H1 (cell line): Measurements from ENCODE around the gene LCNL1.

Experiments
- BCL11A ChIP-seq, 2 experiments: IDR thresholded peaks; one replicate each; pipeline ENCODE4 v1.6.1; 2011; ENCODE audit warnings: low read depth in 2 of 2, low read length in 2 of 2, mild to moderate bottlenecking in 2 of 2
- CTCF ChIP-seq, 3 experiments: IDR thresholded peaks; 1 replicate in 2 of 3; 2 replicates in 1 of 3; pipeline versions ENCODE4 v1.5.1 to v1.6.1; 2011; ENCODE audit warnings: low read length in 3 of 3, mild to moderate bottlenecking in 3 of 3, inconsistent platforms in 2 of 3, low read depth in 1 of 3, moderate library complexity in 1 of 3; ENCODE audit not compliant: insufficient read depth in 1 of 3; ENCODE audit errors: control extremely low read depth in 1 of 3
- POLR2A ChIP-seq, 2 experiments: IDR thresholded peaks; 1 replicate in 1 of 2; 2 replicates in 1 of 2; pipeline ENCODE4 v1.6.1; 2011; ENCODE audit warnings: low read depth in 2 of 2, low read length in 2 of 2, mild to moderate bottlenecking in 2 of 2; ENCODE audit errors: control extremely low read depth in 1 of 2
- SUZ12 ChIP-seq: fragments of 200-600 bp; sonication (generic); IDR thresholded peaks from 2 replicates; pipeline ENCODE4 v1.6.1; 2012; ENCODE audit warnings: mild to moderate bottlenecking, inconsistent platforms, low read length, moderate library complexity, mixed read lengths
- TAF1 ChIP-seq: IDR thresholded peaks from 2 replicates; pipeline ENCODE4 v1.6.1; 2011; ENCODE audit warnings: mild to moderate bottlenecking, low read depth, low read length

GRCh38 chr9:137017071-137017470 is 34.3 kb downstream of the LCNL1 start:
- no peak for TF ChIP-seq TAF1
- no peak for TF ChIP-seq SUZ12
- no peak for TF ChIP-seq POLR2A (IDR thresholded peaks at IDR 0.05; ENCODE audit: control extremely low read depth in 1 of 2, low read depth in 2 of 2, low read length in 2 of 2)
- no peak for TF ChIP-seq CTCF (IDR thresholded peaks at IDR 0.05; ENCODE audit: control extremely low read depth in 1 of 3, insufficient read depth in 1 of 3, low read depth in 1 of 3, low read length in 3 of 3)
- no peak for TF ChIP-seq BCL11A (IDR thresholded peaks at IDR 0.05; ENCODE audit: low read depth in 2 of 2, low read length in 2 of 2)
